GM10266 (cell line): ENCODE measurements around the gene TRAF2.
"Not testable (repeated sequence)": the region's sequence is repeated elsewhere in the genome, so short reads cannot be mapped to it uniquely, and the experiment has no call there.

Experiments used
- DNase-seq: peaks from one replicate; pipeline ENCODE4 v3.0.0; 2012; ENCODE audit errors: extremely low spot score
- TF ChIP-seq, protein P1 (sequence below): IDR thresholded peaks from 2 replicates; pipeline ENCODE4 v1.5.1; 2012; ENCODE audit warnings: mild to moderate bottlenecking, low read depth; ENCODE audit not compliant: control insufficient read depth, insufficient read depth; ENCODE audit errors: missing control alignments

The TRAF2 gene

DNA sequence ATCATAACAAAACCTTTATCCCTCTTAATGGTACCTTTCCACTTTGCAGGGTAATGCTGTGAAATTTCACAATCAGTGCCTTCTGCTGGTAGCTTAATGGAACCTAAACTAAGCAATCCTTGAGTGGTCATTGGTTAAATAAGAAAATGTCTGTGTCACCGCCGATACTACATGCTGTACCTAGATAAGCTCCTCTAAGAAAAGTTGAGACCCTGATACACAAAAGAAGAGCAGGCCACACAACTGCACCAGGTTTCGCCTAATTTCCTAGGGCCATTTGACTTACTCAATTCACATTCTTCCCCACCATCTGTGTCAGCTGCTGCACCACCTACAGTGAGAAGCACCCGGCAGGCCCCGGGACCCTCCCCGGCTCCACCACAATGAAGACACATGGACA lies 11.2 kb upstream of the TRAF2 start:
- TF ChIP-seq, protein P1, sequence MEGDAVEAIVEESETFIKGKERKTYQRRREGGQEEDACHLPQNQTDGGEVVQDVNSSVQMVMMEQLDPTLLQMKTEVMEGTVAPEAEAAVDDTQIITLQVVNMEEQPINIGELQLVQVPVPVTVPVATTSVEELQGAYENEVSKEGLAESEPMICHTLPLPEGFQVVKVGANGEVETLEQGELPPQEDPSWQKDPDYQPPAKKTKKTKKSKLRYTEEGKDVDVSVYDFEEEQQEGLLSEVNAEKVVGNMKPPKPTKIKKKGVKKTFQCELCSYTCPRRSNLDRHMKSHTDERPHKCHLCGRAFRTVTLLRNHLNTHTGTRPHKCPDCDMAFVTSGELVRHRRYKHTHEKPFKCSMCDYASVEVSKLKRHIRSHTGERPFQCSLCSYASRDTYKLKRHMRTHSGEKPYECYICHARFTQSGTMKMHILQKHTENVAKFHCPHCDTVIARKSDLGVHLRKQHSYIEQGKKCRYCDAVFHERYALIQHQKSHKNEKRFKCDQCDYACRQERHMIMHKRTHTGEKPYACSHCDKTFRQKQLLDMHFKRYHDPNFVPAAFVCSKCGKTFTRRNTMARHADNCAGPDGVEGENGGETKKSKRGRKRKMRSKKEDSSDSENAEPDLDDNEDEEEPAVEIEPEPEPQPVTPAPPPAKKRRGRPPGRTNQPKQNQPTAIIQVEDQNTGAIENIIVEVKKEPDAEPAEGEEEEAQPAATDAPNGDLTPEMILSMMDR = no peak
- DNase-seq = no peak

DNA sequence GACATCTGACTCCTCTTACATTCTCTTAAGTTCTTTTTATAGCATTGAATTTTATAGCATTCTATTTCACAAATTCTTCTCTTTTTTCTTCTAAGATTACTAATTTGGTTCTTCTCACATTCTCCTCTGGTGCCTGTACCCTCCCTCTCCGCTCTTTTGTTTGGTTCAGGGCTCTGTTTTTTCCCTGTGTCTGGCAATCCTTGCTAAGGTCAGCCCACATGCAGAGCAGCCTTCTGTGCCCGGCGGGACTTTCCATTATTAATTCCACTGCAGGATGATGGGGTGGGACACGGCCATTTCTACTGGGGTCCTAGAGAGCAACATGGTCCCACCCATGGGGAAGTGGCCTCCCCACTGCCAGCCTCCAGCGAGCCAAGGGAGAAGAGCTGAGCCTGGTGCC lies 9.8 kb upstream of the TRAF2 start:
- TF ChIP-seq, protein P1 = no peak
- DNase-seq = no peak

GRCh38 chr9:136880651-136881050 lies 5.7 kb upstream of the TRAF2 start:
- peak; percentile 50 for DNase-seq
- TF ChIP-seq, protein P1 = no peak

- TF ChIP-seq, protein P1 = no peak
- DNase-seq = peak; percentile 72
These were observed 4.6 kb upstream of the TRAF2 start for GRCh38 chr9:136881691-136882108.

GRCh38 chr9:136882109-136882946 lies 4.0 kb upstream of the TRAF2 start:
- TF ChIP-seq, protein P1 = no peak
- DNase-seq = peak; percentile 88

- not testable (repeated sequence) for DNase-seq
These were observed 3.4 kb upstream of the TRAF2 start for GRCh38 chr9:136882947-136883283.

- DNase-seq = not testable (repeated sequence)
These were observed 2.6 kb upstream of the TRAF2 start for GRCh38 chr9:136883670-136884069.

GRCh38 chr9:136886610-136887597 lies 588 bp downstream of the TRAF2 start:
- TF ChIP-seq, protein P1 = no peak
- DNase-seq = peak; percentile 76
